ENCODE results near the gene IFT27.
A peak's percentile ranks its signal among the peaks of the same experiment; 100 is the strongest.

IFT27 gene

GRCh38 chr22:36745301-36745995 is 30.5 kb downstream of the IFT27 start:
- no peak overlapping the region for H3K4me3 ChIP-seq (ENCODE audit: low read length)
- DNase-seq (ENCODE audit: low read depth), result peak; percentile 60
- TF ChIP-seq CTCF (IDR thresholded peaks at IDR 0.05; ENCODE audit: insufficient read depth, low read depth, low read length, missing control alignments), result peak; percentile 15

GRCh38 chr22:36744791-36745190 is 31.1 kb downstream of the IFT27 start:
- no peak overlapping the region for H3K4me3 ChIP-seq (ENCODE audit: low read length)
- no peak for DNase-seq (ENCODE audit: low read depth)
- TF ChIP-seq CTCF (IDR thresholded peaks at IDR 0.05; ENCODE audit: insufficient read depth, low read depth, low read length, missing control alignments), result no peak

GRCh38 chr22:36744413-36744765 is 31.5 kb downstream of the IFT27 start:
- no peak for TF ChIP-seq CTCF (IDR thresholded peaks at IDR 0.05; ENCODE audit: insufficient read depth, low read depth, low read length, missing control alignments)
- DNase-seq (ENCODE audit: low read depth), result no peak
- no peak overlapping the region for H3K4me3 ChIP-seq (ENCODE audit: low read length)

GRCh38 chr22:36743591-36744412 is 32.1 kb downstream of the IFT27 start:
- DNase-seq (ENCODE audit: low read depth), result no peak
- no peak for TF ChIP-seq CTCF (IDR thresholded peaks at IDR 0.05; ENCODE audit: insufficient read depth, low read depth, low read length, missing control alignments)
- H3K4me3 ChIP-seq (ENCODE audit: low read length), result no peak overlapping the region

- no peak overlapping the region for H3K4me3 ChIP-seq (ENCODE audit: low read length)
- DNase-seq (ENCODE audit: low read depth), result no peak
- no peak for TF ChIP-seq CTCF (IDR thresholded peaks at IDR 0.05; ENCODE audit: insufficient read depth, low read depth, low read length, missing control alignments)
Measured at GRCh38 chr22:36743011-36743410, 32.9 kb downstream of the IFT27 start.

- no peak for DNase-seq (ENCODE audit: low read depth)
- H3K4me3 ChIP-seq (ENCODE audit: low read length), result no peak overlapping the region
- TF ChIP-seq CTCF (IDR thresholded peaks at IDR 0.05; ENCODE audit: insufficient read depth, low read depth, low read length, missing control alignments), result no peak
Measured at GRCh38 chr22:36741968-36742367, 34.0 kb downstream of the IFT27 start.

Measured in epithelial cell of esophagus (primary cell).